ENCODE data around the gene TMTC2.

TMTC2 gene

DNA sequence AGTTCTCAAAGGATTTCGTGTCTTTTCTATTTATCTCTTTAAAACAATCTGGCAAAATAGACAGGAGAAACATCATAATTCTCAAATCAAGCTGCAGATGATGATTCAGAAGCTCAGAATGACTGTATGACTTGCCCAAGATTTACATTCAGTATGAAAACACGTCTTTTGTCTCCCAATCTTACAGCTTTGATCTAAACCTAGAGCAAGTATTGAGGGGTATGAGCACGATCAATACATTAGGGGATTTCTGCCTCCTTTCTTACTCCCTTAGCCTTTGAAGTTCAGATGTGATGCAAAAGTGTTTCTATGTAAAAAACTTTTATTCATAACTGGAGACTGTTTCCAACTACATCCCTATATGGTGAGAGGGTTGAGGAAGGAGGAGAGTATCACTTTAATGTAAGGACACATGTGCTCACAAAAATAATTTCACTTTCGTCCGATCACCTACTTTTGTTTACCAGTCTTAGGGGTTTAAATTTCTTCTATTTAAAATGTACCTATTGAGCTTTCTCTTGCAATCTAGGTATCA is 454.8 kb downstream of the TMTC2 start:
- H4K20me1 ChIP-seq (ENCODE audit: insufficient read depth, low read length): no peaks in the 10 kb centered on the region
- H3K36me3 ChIP-seq (replicated peaks; ENCODE audit: low read depth, low read length): no peaks in the 10 kb centered on the region
- no peaks in the 10 kb centered on the region for H3K4me1 ChIP-seq (ENCODE audit: low read length)
- H3K9me3 ChIP-seq (ENCODE audit: insufficient read depth, low read length): no peaks in the 10 kb centered on the region
- no peak overlapping the region for H3K4me2 ChIP-seq (ENCODE audit: low read length)
- no peaks in the 10 kb centered on the region for H3K27me3 ChIP-seq (ENCODE audit: low read depth, low read length)
- H3K79me2 ChIP-seq (ENCODE audit: low read length): no peaks in the 10 kb centered on the region
- H3K4me3 ChIP-seq (ENCODE audit: low read length): no peak overlapping the region
- H2AFZ ChIP-seq (ENCODE audit: low read depth, low read length): no peak overlapping the region
- H3K27ac ChIP-seq (ENCODE audit: low read length): no peak overlapping the region
- TF ChIP-seq, protein P1, sequence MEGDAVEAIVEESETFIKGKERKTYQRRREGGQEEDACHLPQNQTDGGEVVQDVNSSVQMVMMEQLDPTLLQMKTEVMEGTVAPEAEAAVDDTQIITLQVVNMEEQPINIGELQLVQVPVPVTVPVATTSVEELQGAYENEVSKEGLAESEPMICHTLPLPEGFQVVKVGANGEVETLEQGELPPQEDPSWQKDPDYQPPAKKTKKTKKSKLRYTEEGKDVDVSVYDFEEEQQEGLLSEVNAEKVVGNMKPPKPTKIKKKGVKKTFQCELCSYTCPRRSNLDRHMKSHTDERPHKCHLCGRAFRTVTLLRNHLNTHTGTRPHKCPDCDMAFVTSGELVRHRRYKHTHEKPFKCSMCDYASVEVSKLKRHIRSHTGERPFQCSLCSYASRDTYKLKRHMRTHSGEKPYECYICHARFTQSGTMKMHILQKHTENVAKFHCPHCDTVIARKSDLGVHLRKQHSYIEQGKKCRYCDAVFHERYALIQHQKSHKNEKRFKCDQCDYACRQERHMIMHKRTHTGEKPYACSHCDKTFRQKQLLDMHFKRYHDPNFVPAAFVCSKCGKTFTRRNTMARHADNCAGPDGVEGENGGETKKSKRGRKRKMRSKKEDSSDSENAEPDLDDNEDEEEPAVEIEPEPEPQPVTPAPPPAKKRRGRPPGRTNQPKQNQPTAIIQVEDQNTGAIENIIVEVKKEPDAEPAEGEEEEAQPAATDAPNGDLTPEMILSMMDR (IDR thresholded peaks at IDR 0.05; ENCODE audit: low read depth, low read length): no peak
- no peak for TF ChIP-seq EZH2phosphoT487 (IDR thresholded peaks at IDR 0.05; ENCODE audit: low read depth)
- H3K9ac ChIP-seq (ENCODE audit: low read length): no peak overlapping the region

DNA sequence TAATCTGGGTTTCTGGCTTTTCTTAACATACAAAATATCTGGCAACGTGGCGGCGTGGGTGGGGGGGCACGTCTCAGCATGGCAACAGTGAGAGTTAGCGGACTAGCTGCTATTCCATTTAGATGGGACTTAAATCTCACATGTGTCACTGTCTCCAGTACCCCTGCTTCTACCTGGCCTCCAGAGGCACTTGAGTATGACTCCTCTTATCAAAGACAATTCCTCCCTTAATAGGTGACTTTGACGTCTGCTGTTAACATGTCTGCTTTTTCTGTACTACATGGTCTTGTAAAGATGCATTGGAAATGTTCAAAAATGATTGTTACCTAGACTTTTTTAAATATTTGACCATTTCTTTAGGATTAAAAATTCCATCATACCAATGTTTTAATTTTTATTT is 456.2 kb downstream of the TMTC2 start:
- Histone ChIP-seq H2AFZ (ENCODE audit: low read depth, low read length) (no peak overlapping the region), H3K27ac (ENCODE audit: low read length) (no peak overlapping the region), H3K9me3 (ENCODE audit: insufficient read depth, low read length) (no peaks in the 10 kb centered on the region), H3K4me3 (ENCODE audit: low read length) (no peak overlapping the region), H3K4me1 (ENCODE audit: low read length) (no peaks in the 10 kb centered on the region), H3K9ac (ENCODE audit: low read length) (no peak overlapping the region), H3K36me3 (replicated peaks; ENCODE audit: low read depth, low read length) (no peaks in the 10 kb centered on the region), H3K79me2 (ENCODE audit: low read length) (no peaks in the 10 kb centered on the region), H4K20me1 (ENCODE audit: insufficient read depth, low read length) (no peaks in the 10 kb centered on the region), H3K4me2 (ENCODE audit: low read length) (no peak overlapping the region), H3K27me3 (ENCODE audit: low read depth, low read length) (no peaks in the 10 kb centered on the region)
- no peak for TF ChIP-seq EZH2phosphoT487 (IDR thresholded peaks at IDR 0.05; ENCODE audit: low read depth)

DNA sequence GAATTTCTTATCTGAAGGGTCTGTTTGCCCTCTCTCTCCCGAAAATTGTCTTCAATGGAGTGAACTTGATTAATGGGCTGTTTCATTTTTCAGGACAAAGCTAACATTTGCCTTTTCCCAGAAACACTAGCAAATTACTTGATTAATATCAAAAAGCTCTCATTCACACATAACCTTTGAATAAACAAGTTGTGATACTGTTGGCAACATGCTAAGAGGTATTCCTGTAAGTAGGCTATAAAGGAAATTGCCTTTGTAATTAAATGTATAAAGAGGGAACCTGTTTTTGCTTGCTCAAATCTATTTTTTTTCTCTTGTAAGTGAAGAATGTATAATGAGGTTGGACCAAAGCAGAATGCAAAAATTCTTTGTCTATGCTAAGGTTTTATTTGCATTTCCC is 457.2 kb downstream of the TMTC2 start:
- no peak overlapping the region for H3K27ac ChIP-seq (ENCODE audit: low read length)
- no peaks in the 10 kb centered on the region for H4K20me1 ChIP-seq (ENCODE audit: insufficient read depth, low read length)
- H3K79me2 ChIP-seq (ENCODE audit: low read length): no peaks in the 10 kb centered on the region
- no peak overlapping the region for H3K4me3 ChIP-seq (ENCODE audit: low read length)
- H3K4me2 ChIP-seq (ENCODE audit: low read length): no peak overlapping the region
- no peak overlapping the region for H3K9ac ChIP-seq (ENCODE audit: low read length)
- no peaks in the 10 kb centered on the region for H3K9me3 ChIP-seq (ENCODE audit: insufficient read depth, low read length)
- no peaks in the 10 kb centered on the region for H3K36me3 ChIP-seq (replicated peaks; ENCODE audit: low read depth, low read length)
- H3K4me1 ChIP-seq (ENCODE audit: low read length): no peaks in the 10 kb centered on the region
- H2AFZ ChIP-seq (ENCODE audit: low read depth, low read length): no peak overlapping the region
- H3K27me3 ChIP-seq (ENCODE audit: low read depth, low read length): no peaks in the 10 kb centered on the region
- no peak for TF ChIP-seq EZH2phosphoT487 (IDR thresholded peaks at IDR 0.05; ENCODE audit: low read depth)
- TF ChIP-seq, protein P1 (IDR thresholded peaks at IDR 0.05; ENCODE audit: low read depth, low read length): no peak

DNA sequence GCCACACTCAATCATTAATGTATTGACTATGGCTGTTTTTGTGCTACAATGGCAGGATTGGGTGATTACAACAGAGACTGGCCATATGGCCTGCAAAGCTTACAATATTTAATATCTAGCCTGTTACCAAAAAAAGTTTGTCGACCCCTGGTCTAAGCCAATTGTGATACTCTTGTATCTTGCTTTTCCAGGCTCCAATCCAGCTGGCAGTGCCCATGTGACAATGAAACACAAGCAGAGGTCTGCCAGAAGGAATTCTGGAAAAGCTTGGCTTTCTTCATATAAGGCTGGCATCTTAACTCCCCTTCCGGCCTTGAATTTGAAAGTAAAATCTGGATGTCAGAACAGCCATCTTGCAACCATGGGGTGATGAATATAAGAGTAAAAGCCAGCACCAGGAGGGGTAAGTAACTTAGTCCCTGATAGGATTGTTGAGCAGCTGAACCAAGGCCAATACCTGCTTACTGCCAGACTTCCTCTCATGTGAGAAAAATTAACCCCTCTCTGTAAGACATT is 458.7 kb downstream of the TMTC2 start:
- no peak overlapping the region for H2AFZ ChIP-seq (ENCODE audit: low read depth, low read length)
- H3K27ac ChIP-seq (ENCODE audit: low read length): no peak overlapping the region
- no peaks in the 10 kb centered on the region for H3K27me3 ChIP-seq (ENCODE audit: low read depth, low read length)
- no peaks in the 10 kb centered on the region for H3K36me3 ChIP-seq (replicated peaks; ENCODE audit: low read depth, low read length)
- no peaks in the 10 kb centered on the region for H3K4me1 ChIP-seq (ENCODE audit: low read length)
- H3K79me2 ChIP-seq (ENCODE audit: low read length): no peaks in the 10 kb centered on the region
- no peak overlapping the region for H3K9ac ChIP-seq (ENCODE audit: low read length)
- H3K4me2 ChIP-seq (ENCODE audit: low read length): no peak overlapping the region
- H3K9me3 ChIP-seq (ENCODE audit: insufficient read depth, low read length): no peaks in the 10 kb centered on the region
- no peaks in the 10 kb centered on the region for H4K20me1 ChIP-seq (ENCODE audit: insufficient read depth, low read length)
- H3K4me3 ChIP-seq (ENCODE audit: low read length): no peak overlapping the region
- no peak for TF ChIP-seq EZH2phosphoT487 (IDR thresholded peaks at IDR 0.05; ENCODE audit: low read depth)
- TF ChIP-seq, protein P1 (IDR thresholded peaks at IDR 0.05; ENCODE audit: low read depth, low read length): no peak
